GM12891 (cell line): ENCODE data around the gene SLC44A4.
"Not testable (repeated sequence)": the region's sequence is repeated elsewhere in the genome, so short reads cannot be mapped to it uniquely, and the experiment has no call there.

Experiments used
- DNase-seq: peaks from one replicate; pipeline ENCODE4 v3.0.0; 2011; ENCODE audit warnings: low spot score; ENCODE audit not compliant: insufficient read length
- FAIRE-seq: peaks from 2 replicates; lab custom pipeline; 2011; peaks lifted over from hg19 to GRCh38; lab: Jason Lieb, UNC
- PAX5 ChIP-seq: IDR thresholded peaks from 2 replicates; pipeline ENCODE4 v1.6.1; 2011; ENCODE audit warnings: low read length, moderate library complexity, mild to moderate bottlenecking; ENCODE audit not compliant: insufficient read depth, severe bottlenecking
- POLR2A ChIP-seq: IDR thresholded peaks from 2 replicates; pipeline ENCODE4 v1.6.1; 2011; ENCODE audit warnings: low read depth, low read length, control low read depth
- POLR2AphosphoS5 ChIP-seq: IDR thresholded peaks from 2 replicates; pipeline ENCODE4 v1.6.1; 2011; ENCODE audit warnings: low read depth, low read length, control low read depth
- POU2F2 ChIP-seq: IDR thresholded peaks from 2 replicates; pipeline ENCODE4 v1.6.1; 2011; ENCODE audit warnings: low read depth, mild to moderate bottlenecking, control low read depth, low read length, moderate library complexity
- SPI1 ChIP-seq: IDR thresholded peaks from 2 replicates; pipeline ENCODE4 v1.6.1; 2011; ENCODE audit warnings: low read depth, low read length, control low read depth
- TAF1 ChIP-seq: IDR thresholded peaks from 2 replicates; pipeline ENCODE4 v1.6.1; 2011; ENCODE audit warnings: low read depth, low read length, control low read depth

The SLC44A4 gene

DNA sequence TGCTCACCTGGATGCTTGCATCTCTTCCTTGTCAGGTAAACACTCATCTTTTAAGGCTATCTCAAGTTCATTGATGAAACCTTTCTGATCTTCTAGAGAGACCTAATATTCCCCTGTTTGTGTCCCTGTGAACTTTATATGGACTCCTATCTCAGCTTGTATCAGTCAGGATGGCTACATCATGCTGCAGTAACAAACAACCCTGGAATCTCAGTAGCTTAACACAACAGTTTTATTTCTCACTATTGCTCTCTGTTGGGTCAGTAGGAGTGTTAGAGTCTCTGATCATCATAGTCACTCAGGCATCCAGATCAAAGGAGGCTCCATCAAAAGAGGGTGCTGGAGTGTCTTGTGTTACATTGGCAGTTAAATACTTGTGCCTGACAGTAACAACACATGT is 36.6 kb upstream of the SLC44A4 start:
- no peak for TF ChIP-seq POLR2A
- TF ChIP-seq POLR2AphosphoS5, result no peak
- TF ChIP-seq POU2F2, result no peak
- TF ChIP-seq PAX5, result no peak
- no peak for TF ChIP-seq SPI1
- no peak for TF ChIP-seq TAF1
- no peak for FAIRE-seq

DNA sequence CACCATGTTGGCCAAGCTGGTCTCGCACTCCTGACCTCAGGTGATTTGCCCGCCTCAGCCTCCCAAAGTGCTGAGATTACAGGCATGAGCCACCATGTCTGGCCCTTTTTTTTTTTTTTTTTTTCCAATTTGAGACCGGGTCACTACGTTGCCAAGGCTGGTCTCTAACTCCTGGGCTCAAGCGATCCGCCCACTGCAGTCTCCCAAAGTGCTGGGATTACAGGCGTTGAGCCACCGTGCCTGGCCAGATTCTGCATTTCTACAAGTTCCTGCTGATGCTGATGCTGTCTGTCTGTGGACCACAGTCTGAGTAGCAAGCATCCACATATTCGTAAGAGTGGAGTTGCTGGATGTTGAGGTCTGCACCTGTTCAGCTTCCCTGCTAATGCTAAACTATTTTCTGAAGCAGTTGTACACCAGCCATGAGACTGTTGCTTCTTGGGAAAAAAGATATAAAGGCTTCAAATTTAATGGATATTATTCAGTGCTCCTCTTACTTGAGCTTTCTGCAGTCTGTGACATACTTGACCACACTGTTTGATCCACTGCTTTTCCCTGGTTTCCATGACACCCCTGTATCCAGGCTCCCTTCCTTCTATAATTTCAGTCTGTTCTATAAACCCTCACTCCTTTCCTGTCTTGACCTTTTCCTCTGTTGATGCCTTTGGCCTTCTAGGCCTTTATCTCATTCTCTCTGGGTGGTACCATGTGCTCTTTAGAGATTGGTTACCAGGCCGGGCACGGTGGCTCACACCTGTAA is 33.2 kb upstream of the SLC44A4 start:
- DNase-seq (no peak), FAIRE-seq (no peak)
- TF ChIP-seq TAF1 (no peak), PAX5 (no peak), POLR2AphosphoS5 (no peak), SPI1 (no peak), POLR2A (no peak), POU2F2 (no peak)

More for the DNA sequence above, 36.6 kb upstream of the SLC44A4 start:
- DNase-seq, result no peak

DNA sequence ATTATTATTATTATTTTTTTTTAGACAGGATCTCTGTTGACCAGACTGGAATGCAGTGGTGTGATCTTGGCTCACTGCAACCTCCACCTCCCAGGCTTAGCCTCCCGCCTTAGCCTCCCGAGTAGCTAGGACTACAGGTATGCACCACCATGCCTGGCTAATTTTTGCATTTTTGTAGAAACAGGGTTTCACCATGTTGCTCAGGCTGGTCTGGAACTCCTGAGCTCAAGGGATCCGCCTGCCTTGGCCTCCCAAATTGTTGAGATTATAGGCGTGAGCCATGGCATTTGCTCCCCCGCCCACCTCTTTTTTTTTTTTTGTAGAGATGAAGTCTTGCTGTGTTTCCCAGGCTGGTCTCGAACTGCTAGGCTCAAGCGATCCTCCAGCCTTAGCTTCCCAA is 30.5 kb upstream of the SLC44A4 start:
- not testable (repeated sequence) for FAIRE-seq, DNase-seq

DNA sequence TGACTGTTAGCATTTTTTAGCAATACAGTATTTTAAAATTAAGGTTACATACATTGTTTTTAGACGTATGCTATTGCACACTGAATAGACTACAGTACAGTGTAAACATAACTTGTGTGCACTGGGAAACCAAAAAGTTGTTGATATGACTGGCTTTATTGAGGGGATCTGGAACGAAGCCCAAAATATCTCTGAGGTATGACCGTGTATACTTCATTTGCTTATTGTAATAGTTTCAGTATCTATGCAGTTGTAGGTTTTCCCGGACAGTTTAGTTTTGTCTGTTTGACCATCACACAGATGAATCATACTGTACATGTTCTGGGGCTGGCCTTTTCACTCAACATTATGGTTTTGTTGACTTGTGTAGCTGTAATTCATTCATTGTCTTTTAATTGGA is 30.0 kb upstream of the SLC44A4 start:
- no peak for FAIRE-seq
- peak; percentile 89 for TF ChIP-seq POU2F2
- no peak for TF ChIP-seq PAX5
- no peak for TF ChIP-seq POLR2AphosphoS5
- TF ChIP-seq SPI1, result no peak
- no peak for TF ChIP-seq TAF1
- no peak for TF ChIP-seq POLR2A
- DNase-seq, result peak; percentile 49

DNA sequence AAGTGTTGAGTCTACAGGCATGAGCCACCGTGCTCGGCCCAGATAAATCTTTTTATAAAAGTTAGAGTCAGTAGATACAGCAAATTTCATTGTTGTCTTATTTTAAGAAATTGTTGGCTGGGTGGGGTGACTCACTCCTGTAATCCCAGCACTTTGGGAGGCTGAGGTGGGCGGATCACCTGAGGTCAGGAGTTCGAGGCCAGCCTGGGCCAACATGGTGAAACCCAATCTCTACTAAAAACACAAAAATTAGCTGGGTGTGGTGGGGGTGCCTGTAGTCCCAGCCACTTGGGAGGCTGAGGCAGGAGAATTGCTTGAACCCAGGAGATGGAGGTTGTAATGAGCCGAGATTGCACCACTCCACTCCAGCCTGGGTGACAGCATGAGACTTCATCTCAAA is 29.5 kb upstream of the SLC44A4 start:
- not testable (repeated sequence) for DNase-seq, FAIRE-seq

DNA sequence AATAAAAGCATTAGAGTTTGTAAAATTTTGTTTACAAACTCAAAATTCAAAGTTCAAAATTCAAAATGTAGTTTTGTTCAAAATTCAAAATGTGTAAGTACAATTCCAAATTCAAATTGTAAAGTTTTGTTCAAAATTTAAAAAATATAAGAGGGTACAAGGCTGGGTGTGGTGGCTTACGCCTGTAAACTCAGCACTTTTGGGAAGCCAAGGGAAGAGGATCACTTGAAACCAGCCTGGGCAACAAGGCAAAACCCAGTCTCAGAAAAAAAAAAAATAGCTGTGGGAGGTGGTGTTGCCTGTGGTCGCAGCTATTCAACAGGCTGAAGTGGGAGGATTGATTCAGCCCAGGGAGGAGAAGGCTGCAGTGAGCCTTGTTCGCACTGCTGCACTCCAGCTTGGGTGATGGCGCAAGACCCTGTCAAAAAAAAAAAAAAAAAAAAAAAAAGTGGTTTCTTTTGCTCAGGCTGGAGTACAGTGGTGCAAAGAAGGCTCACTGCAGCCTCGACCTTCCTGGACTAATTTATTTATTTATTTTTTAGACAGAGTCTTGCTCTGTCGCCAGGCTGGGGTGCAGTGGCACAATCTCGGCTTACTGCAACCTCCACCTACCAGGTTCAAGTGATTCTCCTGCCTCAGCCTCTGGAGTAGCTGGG is 28.5 kb upstream of the SLC44A4 start:
- TF ChIP-seq POLR2AphosphoS5, result no peak
- no peak for TF ChIP-seq POU2F2
- no peak for TF ChIP-seq PAX5
- TF ChIP-seq SPI1, result no peak
- no peak for TF ChIP-seq TAF1
- TF ChIP-seq POLR2A, result no peak
- no peak for DNase-seq
- peak; percentile 31 for FAIRE-seq

DNA sequence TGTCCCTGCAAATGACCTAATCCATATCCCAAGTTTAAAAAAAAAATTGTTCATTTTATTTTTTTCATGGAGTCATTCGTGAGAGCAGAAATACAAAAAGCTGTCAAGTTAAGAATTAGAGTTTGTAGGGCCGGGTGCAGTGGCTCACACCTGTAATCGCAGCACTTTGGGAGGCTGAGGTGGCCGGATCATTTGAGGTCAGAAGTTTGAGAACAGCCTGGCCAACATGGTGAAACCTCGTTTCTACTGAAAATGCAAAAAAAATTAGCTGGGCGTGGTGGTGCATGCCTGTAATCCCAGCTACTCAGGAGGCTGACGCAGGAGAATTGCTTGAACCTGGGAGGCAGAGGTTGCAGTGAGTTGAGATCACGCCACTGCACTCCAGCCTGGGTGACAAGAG is 27.9 kb upstream of the SLC44A4 start:
- DNase-seq, FAIRE-seq: not testable (repeated sequence)

DNA sequence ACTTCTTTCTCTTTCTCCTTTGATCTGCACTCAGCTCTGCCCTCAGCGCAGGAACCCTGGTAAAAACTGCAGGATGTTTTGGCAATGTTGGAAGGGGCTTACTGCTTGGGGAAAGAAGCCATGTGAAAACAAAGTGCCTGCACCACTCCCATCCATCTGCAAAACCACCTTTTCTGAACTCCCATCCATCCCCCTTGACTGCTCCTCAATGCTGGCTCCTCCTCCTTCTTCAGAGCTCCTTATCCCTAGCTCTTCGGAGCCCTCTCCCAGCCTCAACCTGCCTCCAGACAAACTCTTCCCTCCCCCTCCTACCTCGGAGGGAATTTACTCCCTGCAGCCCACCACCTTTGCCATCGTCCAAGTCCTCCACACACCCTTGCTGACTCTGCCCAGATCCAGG is 27.3 kb upstream of the SLC44A4 start:
- FAIRE-seq (no peak), DNase-seq (no peak)
- no peak for TF ChIP-seq POLR2A
- TF ChIP-seq PAX5, result no peak
- TF ChIP-seq POU2F2, result no peak
- no peak for TF ChIP-seq SPI1
- TF ChIP-seq TAF1, result no peak
- no peak for TF ChIP-seq POLR2AphosphoS5

DNA sequence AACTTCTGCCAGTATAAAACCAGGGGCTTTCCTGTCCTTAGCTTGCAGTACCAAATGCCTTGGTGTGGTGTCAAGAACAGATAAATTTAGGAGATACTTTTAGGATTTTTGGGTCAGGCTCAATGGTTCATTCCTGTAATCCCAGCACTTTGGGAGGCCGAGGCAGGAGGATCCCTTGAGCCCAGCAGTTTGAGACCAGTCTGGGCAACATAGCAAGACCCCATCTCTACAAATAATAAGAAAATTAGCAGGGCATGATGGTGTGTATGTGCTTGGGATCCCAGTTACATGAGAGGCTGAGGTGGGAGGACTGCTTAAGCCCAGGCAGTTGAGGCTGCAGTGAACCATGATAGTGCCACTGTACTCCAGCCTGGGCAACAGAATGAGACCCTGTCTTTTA is 26.2 kb upstream of the SLC44A4 start:
- DNase-seq (no peak), FAIRE-seq (no peak)
- TF ChIP-seq POU2F2, result no peak
- no peak for TF ChIP-seq POLR2AphosphoS5
- no peak for TF ChIP-seq PAX5
- no peak for TF ChIP-seq TAF1
- no peak for TF ChIP-seq POLR2A
- TF ChIP-seq SPI1, result no peak

DNA sequence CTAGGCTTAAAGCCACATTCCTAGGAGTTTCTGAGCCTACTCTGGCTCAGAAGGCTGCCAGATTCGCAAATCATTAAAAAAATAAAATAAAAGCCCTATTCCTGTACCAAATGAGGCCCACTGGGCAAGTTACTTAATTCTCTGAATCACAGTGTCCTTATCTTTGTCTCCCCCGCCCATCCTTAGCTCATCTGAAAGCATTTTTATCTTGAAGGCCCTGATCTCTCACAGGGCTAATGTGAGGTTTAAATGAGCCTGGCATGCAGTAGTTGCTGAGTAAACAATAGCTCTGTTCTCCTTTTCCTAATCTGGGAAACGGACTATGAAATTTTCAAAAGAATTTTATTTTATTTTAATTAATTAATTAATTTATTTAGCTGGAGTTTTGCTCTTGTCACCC is 25.2 kb upstream of the SLC44A4 start:
- no peak for TF ChIP-seq PAX5
- no peak for TF ChIP-seq POU2F2
- no peak for TF ChIP-seq POLR2AphosphoS5
- TF ChIP-seq POLR2A, result no peak
- no peak for TF ChIP-seq TAF1
- no peak for TF ChIP-seq SPI1
- DNase-seq, result no peak
- FAIRE-seq, result no peak

DNA sequence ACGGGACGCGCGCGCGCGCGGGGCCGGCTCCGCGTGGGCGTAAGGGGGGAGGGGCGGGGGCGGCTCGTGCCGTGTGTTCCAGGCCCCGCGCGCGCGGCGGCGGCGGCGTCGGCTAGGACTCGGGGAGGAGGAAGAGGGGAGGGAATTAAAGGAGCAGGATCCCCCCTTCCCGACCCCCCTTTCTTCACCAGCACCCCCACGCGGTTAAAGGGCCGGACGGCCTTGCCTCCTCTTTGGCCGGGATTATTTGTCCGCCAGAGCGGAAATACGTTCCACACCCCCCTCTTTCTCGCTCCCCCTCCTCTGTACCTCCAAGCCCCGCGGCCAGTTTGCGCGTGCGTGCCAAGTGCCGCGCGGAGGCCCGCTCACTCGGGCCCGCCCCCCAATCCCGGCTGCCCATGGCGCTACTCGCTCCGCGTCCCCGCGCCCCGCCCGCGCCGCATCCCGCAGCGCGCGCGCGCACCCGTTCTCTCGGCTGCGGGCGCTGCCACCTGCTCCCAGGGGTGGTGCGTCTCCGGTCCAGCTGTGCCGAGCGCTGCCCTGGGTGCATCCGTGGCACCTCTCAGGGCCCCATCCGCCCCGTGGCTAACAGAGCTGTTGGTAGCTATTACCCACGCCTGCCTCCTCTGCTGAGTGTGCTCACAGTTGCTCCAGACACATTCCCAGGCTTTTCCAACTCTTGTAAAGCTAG is 23.3 kb upstream of the SLC44A4 start, which contains the start of gene ZBTB12:
Gene ZBTB12 (minus strand): TSS at position 134 of the 691 bp plus-strand sequence. CDS start 781 bp downstream, outside the sequence.
- peak; percentile 92 for FAIRE-seq
- 0 out of 2 replicates have a peak, but pooled peaks have one; percentile 25 for TF ChIP-seq TAF1
- no peak for TF ChIP-seq PAX5
- peak; percentile 85 for DNase-seq
